ENCODE data around the gene CSK. TPM values are rescaled to one million over a fixed set of nuclear protein-coding genes. Genes with fewer than 3 reads are reported as not detected.
"Not testable (repeated sequence)": the region's sequence is repeated elsewhere in the genome, so short reads cannot be mapped to it uniquely, and the experiment has no call there.

CSK gene
- total RNA-seq (2014; rRNA removed): 22.2 and 28.8 TPM in 2 replicates
- polyA plus RNA-seq (2012): 41.6 TPM

GRCh38 chr15:74781431-74782258 lies at the start of gene CSK:
Gene CSK, plus strand, starts transcription at chr15:74782080. Its CDS starts 16,218 bp downstream, at chr15:74798298.
- peak; percentile 59 for DNase-seq (ENCODE audit: low read depth)

- DNase-seq (ENCODE audit: low read depth): no peak
Observed at GRCh38 chr15:74732846-74733245, 49.0 kb upstream of the CSK start.

- no peak for DNase-seq (ENCODE audit: low read depth)
Observed at GRCh38 chr15:74733269-74733668, 48.6 kb upstream of the CSK start.

GRCh38 chr15:74735305-74735704 lies 46.6 kb upstream of the CSK start:
- DNase-seq (ENCODE audit: low read depth): no peak

- not testable (repeated sequence) for DNase-seq (ENCODE audit: low read depth)
Observed at GRCh38 chr15:74738239-74738638, 43.6 kb upstream of the CSK start.

- DNase-seq (ENCODE audit: low read depth): no peak
Observed at GRCh38 chr15:74742422-74742821, 39.5 kb upstream of the CSK start.

GRCh38 chr15:74746389-74746788 lies 35.5 kb upstream of the CSK start:
- no peak for DNase-seq (ENCODE audit: low read depth)

GRCh38 chr15:74748322-74748946 lies 33.4 kb upstream of the CSK start, which contains the start of gene CYP1A2:
Gene CYP1A2, plus strand, starts transcription at chr15:74748845. Its CDS starts 894 bp downstream, at chr15:74749739.
- no peak for DNase-seq (ENCODE audit: low read depth)

- DNase-seq (ENCODE audit: low read depth): no peak
Observed at GRCh38 chr15:74749832-74750231, 32.0 kb upstream of the CSK start.

GRCh38 chr15:74750751-74751150 lies 31.1 kb upstream of the CSK start:
- no peak for DNase-seq (ENCODE audit: low read depth)

GRCh38 chr15:74752011-74752410 lies 29.9 kb upstream of the CSK start:
- no peak for DNase-seq (ENCODE audit: low read depth)

- DNase-seq (ENCODE audit: low read depth): peak; percentile 36
Observed at GRCh38 chr15:74752531-74752930, 29.3 kb upstream of the CSK start.

GRCh38 chr15:74754593-74755215 lies 27.2 kb upstream of the CSK start:
- no peak for DNase-seq (ENCODE audit: low read depth)

- no peak for DNase-seq (ENCODE audit: low read depth)
Observed at GRCh38 chr15:74758736-74759135, 23.1 kb upstream of the CSK start.

GRCh38 chr15:74762791-74763150 lies 19.1 kb upstream of the CSK start:
- DNase-seq (ENCODE audit: low read depth): no peak

- DNase-seq (ENCODE audit: low read depth): no peak
Observed at GRCh38 chr15:74763416-74763815, 18.5 kb upstream of the CSK start.

- no peak for DNase-seq (ENCODE audit: low read depth)
Observed at GRCh38 chr15:74767167-74768098, 14.4 kb upstream of the CSK start.

- DNase-seq (ENCODE audit: low read depth): no peak
Observed at GRCh38 chr15:74768099-74768770, 13.6 kb upstream of the CSK start.

- peak; percentile 38 for DNase-seq (ENCODE audit: low read depth)
Observed at GRCh38 chr15:74768771-74769342, 13.0 kb upstream of the CSK start.

GRCh38 chr15:74769463-74770025 lies 12.3 kb upstream of the CSK start:
- no peak for DNase-seq (ENCODE audit: low read depth)
